Naive thymus-derived CD4-positive, alpha-beta T cell (primary cell): Measurements from ENCODE around the gene SEC14L5. TPM values are rescaled to one million over a fixed set of nuclear protein-coding genes. Genes with fewer than 3 reads are reported as not detected.

ENCODE experiments used
- ATAC-seq: fragments of 150-1000 bp; cut with Tn5 transposase; 2 replicates; pipeline ENCODE4 v1.10.0; 2021; ENCODE audit warnings: mild to moderate bottlenecking, moderate library complexity
- CTCF ChIA-PET: fragments of 350-600 bp; sonication (Branson Sonifier 250); formaldehyde crosslinking; loops from one replicate; lab custom pipeline; 2021; ENCODE audit warnings: antibody characterized with exemption; lab: Charles Lee
- POLR2A ChIA-PET: fragments of 350-600 bp; sonication (Branson Sonifier 250); formaldehyde crosslinking; loops from one replicate; lab custom pipeline; 2021; ENCODE audit warnings: antibody characterized with exemption, inconsistent platforms; lab: Charles Lee
- DNase-seq, 9 donors: peaks; one replicate each; pipeline versions ENCODE4 v3.0.0 to v3.0.0-alpha.2; 2020 to 2022; ENCODE audit warnings: mixed read lengths in 1 of 9
- H3K27ac ChIP-seq: one replicate; pipeline ENCODE4 v1.7.0; 2013; ENCODE audit warnings: mild to moderate bottlenecking, low read depth, low read length, moderate library complexity
- H3K27me3 ChIP-seq, 2 donors: one replicate each; pipeline ENCODE4 v1.7.0; 2013; ENCODE audit warnings: low read length in 2 of 2, mild to moderate bottlenecking in 2 of 2, moderate library complexity in 2 of 2; ENCODE audit not compliant: control insufficient read depth in 2 of 2, insufficient read depth in 2 of 2
- H3K36me3 ChIP-seq, 3 experiments: 1 replicate in 2 of 3; 2 replicates in 1 of 3; pipeline ENCODE4 v1.7.0; 2013; ENCODE audit warnings: low read length in 3 of 3, mild to moderate bottlenecking in 3 of 3, moderate library complexity in 1 of 3; ENCODE audit not compliant: insufficient read depth in 3 of 3, control insufficient read depth in 2 of 3
- H3K4me1 ChIP-seq, 2 donors: one replicate each; pipeline ENCODE4 v1.7.0; 2013; ENCODE audit warnings: low read length in 2 of 2, mild to moderate bottlenecking in 2 of 2, moderate library complexity in 1 of 2; ENCODE audit not compliant: control insufficient read depth in 2 of 2, insufficient read depth in 2 of 2
- H3K4me3 ChIP-seq: 2 replicates; pipeline ENCODE4 v1.7.0; 2013; ENCODE audit warnings: mild to moderate bottlenecking, low read length
- H3K9me3 ChIP-seq, 3 experiments: 1 replicate in 2 of 3; 2 replicates in 1 of 3; pipeline ENCODE4 v1.7.0; 2013; ENCODE audit warnings: low read length in 3 of 3; ENCODE audit not compliant: control insufficient read depth in 2 of 3
- H3K27ac Mint-ChIP-seq, 9 donors: one replicate each; pipeline ENCODE4 v1.8.0; 2020 to 2022; ENCODE audit warnings: mixed read lengths in 9 of 9, mild to moderate bottlenecking in 8 of 9, moderate library complexity in 5 of 9, inconsistent platforms in 2 of 9
- H3K27me3 Mint-ChIP-seq, 5 donors: one replicate each; pipeline ENCODE4 v1.8.0; 2021 to 2022; ENCODE audit warnings: mixed read lengths in 5 of 5, mild to moderate bottlenecking in 1 of 5
- H3K36me3 Mint-ChIP-seq, 5 donors: one replicate each; pipeline ENCODE4 v1.8.0; 2020 to 2022; ENCODE audit warnings: mixed read lengths in 5 of 5, mild to moderate bottlenecking in 3 of 5, inconsistent platforms in 1 of 5
- H3K4me1 Mint-ChIP-seq, 7 donors: one replicate each; pipeline ENCODE4 v1.8.0; 2020 to 2022; ENCODE audit warnings: mixed read lengths in 7 of 7, mild to moderate bottlenecking in 3 of 7, inconsistent platforms in 1 of 7
- H3K4me3 Mint-ChIP-seq, 10 donors: one replicate each; pipeline ENCODE4 v1.8.0; 2020 to 2022; ENCODE audit warnings: mild to moderate bottlenecking in 10 of 10, mixed read lengths in 10 of 10, moderate library complexity in 6 of 10, inconsistent platforms in 2 of 10
- H3K9me3 Mint-ChIP-seq, 11 donors: one replicate each; pipeline ENCODE4 v1.8.0; 2020 to 2022; ENCODE audit warnings: mixed read lengths in 11 of 11, mild to moderate bottlenecking in 4 of 11, inconsistent platforms in 1 of 11, moderate library complexity in 1 of 11
- intact Hi-C, 2 donors: fragments of 100-400 bp; cut with micrococcal nuclease; formaldehyde crosslinking; loops; one replicate each; pipeline ENCODE4 v1.15.1; 2023
- polyA plus RNA-seq, 2 donors: library from polyadenylated mRNA; unstranded; fragments of 300-500 nt; fragmentation: Illumina TruSeq; gene quantifications; one replicate each; pipeline ENCODE4 v1.2.3, GENCODE V29; 2021
- total RNA-seq, 6 experiments: library from RNA in 5 of 6; stranded (reverse) in 5 of 6; gene quantifications; 1 replicate in 5 of 6; 2 replicates in 1 of 6; pipeline ENCODE4 v1.2.3 and lab custom pipeline; 2021 to 2026

The SEC14L5 gene
- total and polyA plus RNA-seq, 7 experiments from 2014 or later: 0.21 to 1.0 TPM; not detected in 5

DNA sequence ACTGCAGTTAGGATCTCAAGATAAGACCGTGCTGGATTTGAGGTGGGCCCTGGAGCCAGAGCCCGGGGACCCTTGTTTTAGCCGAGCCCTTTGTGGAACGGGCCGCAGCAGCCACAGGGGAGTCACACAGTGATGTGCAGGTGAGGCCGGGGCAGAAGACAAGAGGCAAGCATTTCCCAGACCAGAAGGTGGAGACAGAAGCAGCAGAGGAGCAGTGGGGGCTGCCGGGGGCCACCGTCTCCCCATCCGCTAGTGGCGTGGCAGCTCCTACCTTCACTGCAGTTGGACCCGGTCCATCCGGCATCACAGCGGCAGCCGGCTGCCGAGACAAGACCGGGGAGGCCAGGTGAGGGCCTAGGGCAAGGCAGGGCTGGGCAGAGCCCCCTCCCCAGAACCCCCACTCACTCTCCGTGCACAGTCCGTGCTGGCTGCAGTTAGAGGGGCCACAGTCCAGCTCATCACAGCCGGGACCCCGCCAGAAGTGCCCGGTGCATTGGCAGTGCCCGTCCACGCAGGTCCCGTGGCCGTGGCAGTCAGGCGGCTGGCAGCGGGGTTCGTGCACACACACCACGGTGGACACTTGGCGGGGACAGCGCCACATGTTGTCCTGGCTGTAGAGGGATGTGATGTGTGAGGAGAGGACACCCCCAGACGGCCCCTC, 69.6 kb downstream of the SEC14L5 start:
- intact Hi-C loops: no loop called here
- Mint-ChIP-seq H3K27me3 (no peaks in the 10 kb centered on the region), H3K4me3 (no peak overlapping the region), H3K9me3 (no peaks in the 10 kb centered on the region), H3K27ac (no peak overlapping the region), H3K36me3 (peaks cover 0 to 12% (median 0%) of the 10 kb centered on the region in 5 donors), H3K4me1 (peaks cover 4 to 12% (median 8%) of the 10 kb centered on the region in 7 donors)
- ChIA-PET CTCF (no interaction called here), POLR2A (no interaction called here)
- no peak overlapping the region for H3K27ac ChIP-seq
- DNase-seq: no peak
- no peaks in the 10 kb centered on the region for H3K27me3 ChIP-seq
- no peak for ATAC-seq
- H3K36me3 ChIP-seq: peaks cover 0 to 46% (median 3%) of the 10 kb centered on the region in 3 experiments
- H3K4me1 ChIP-seq: peaks cover 5% of the 10 kb centered on the region in 2 donors
- H3K9me3 ChIP-seq: no peaks in the 10 kb centered on the region
- no peak overlapping the region for H3K4me3 ChIP-seq

DNA sequence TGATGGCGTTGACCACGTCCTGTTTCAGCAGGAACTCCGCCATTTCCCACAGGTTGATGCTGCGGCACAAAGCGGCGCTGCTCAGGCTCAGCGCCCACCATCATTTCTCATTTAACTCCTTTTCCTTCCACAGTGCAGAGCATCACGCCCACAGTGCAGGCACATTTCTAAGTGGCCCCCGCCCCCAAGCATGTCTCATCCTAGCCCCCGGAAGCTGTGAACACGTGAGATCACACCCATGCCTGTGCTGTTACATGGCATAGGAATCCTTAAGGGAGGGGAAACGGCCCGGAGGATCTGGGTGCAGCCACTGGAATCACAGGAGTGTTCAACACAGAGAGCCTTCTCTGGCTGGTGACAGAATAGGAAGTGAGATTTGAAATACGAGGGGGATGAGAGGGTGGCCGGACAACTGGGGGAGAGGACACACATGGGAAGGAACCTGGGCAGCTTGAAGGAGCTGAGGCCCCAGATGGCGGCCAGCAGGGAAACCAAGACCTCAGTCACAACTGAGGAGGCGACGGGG, 70.9 kb downstream of the SEC14L5 start:
- Mint-ChIP-seq H3K4me3 (peak overlapping the region in 1 of 10 donors; percentile 18), H3K36me3 (peaks cover 0 to 12% (median 0%) of the 10 kb centered on the region in 5 donors), H3K27me3 (no peaks in the 10 kb centered on the region), H3K4me1 (peaks cover 6 to 18% (median 14%) of the 10 kb centered on the region in 7 donors), H3K27ac (peak overlapping the region in 1 of 9 donors; percentile 55), H3K9me3 (no peaks in the 10 kb centered on the region)
- no peak for DNase-seq
- peaks cover 10% of the 10 kb centered on the region in 2 donors for H3K4me1 ChIP-seq
- intact Hi-C loops: no loop called here
- H3K9me3 ChIP-seq: no peaks in the 10 kb centered on the region
- no peaks in the 10 kb centered on the region for H3K27me3 ChIP-seq
- H3K36me3 ChIP-seq: peaks cover 0 to 46% (median 3%) of the 10 kb centered on the region in 3 experiments
- ChIA-PET CTCF (no interaction called here), POLR2A (no interaction called here)
- ATAC-seq: no peak
- H3K27ac ChIP-seq: no peak overlapping the region
- no peak overlapping the region for H3K4me3 ChIP-seq

DNA sequence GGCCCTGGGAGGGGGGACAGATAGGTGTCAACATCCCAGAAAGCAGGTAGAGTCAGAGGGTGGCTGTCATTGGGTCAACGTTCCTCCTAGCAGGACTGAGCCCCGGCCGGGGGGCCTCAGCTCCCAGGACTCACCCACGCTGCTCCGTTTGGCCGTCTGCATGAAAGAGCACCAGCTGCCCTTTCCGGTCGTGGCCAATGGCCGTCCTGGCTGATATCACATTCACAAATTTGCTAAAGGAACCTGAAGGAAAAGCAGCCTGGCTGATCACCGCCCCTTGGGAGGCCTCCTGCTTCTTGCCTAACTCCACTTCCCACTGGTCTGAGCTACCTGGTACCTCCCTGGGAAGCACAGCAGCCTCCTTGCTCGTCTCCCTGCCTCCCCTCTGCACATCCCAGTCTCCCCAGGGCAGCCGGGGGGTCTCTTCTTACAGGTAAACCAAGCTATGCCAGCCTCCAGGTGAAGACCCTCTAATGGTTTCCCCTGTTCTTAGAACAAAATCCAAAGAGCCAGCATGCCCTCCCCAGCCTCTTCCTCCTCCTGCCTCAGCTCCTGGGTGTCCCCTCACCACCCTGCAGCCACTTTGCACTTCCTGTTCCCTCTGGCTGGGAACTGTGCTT, 72.2 kb downstream of the SEC14L5 start:
- H3K4me3 ChIP-seq: no peak overlapping the region
- H3K27me3 ChIP-seq: no peaks in the 10 kb centered on the region
- peaks cover 17 to 18% of the 10 kb centered on the region in 2 donors for H3K4me1 ChIP-seq
- ChIA-PET POLR2A (no interaction called here), CTCF (interaction anchor here (0.7 kb wide), 1 partner anchor 14 kb away, joined by 3 read pairs; no protein-coding TSS in a partner anchor)
- no peak overlapping the region for H3K27ac ChIP-seq
- no peak overlapping the region for H3K27ac Mint-ChIP-seq
- peaks cover 0 to 12% (median 0%) of the 10 kb centered on the region in 5 donors for H3K36me3 Mint-ChIP-seq
- no peaks in the 10 kb centered on the region for H3K27me3 Mint-ChIP-seq
- ATAC-seq (no peak), DNase-seq (no peak)
- H3K9me3 ChIP-seq: no peaks in the 10 kb centered on the region
- H3K4me3 Mint-ChIP-seq: peak overlapping the region in 1 of 10 donors; percentile 20
- H3K36me3 ChIP-seq: peaks cover 0 to 45% (median 3%) of the 10 kb centered on the region in 3 experiments
- peaks cover 12 to 29% (median 23%) of the 10 kb centered on the region in 7 donors for H3K4me1 Mint-ChIP-seq
- intact Hi-C loops: loop anchor here in 1 of 2 donors (5.0 kb wide), 1 partner anchor 67 kb away; the partner anchor contains the start of gene EEF2KMT
- H3K9me3 Mint-ChIP-seq: no peaks in the 10 kb centered on the region

DNA sequence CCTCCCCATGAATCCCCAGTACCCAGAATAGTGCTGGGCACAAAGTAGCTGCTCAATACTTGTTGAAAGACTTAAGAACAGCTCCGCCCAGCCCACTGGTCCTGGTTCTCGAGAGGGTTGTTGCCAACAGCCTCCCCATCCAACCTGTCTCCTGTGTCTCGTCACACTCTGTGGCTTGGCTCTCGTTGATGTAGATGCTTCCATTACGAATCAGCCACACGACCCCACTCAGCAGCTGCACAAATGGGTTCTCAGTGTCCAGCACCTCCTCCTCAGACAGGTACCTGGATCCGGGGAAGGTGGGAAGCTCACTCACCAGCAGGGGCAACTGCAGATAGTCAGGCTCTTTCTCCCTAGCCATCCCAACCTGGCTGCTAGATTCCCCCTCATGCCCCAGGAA, 73.5 kb downstream of the SEC14L5 start:
- no peaks in the 10 kb centered on the region for H3K27me3 Mint-ChIP-seq
- no peaks in the 10 kb centered on the region for H3K9me3 Mint-ChIP-seq
- Histone ChIP-seq H3K27ac (no peak overlapping the region), H3K4me3 (no peak overlapping the region), H3K9me3 (no peaks in the 10 kb centered on the region), H3K36me3 (peaks cover 0 to 41% (median 3%) of the 10 kb centered on the region in 3 experiments), H3K27me3 (no peaks in the 10 kb centered on the region), H3K4me1 (peaks cover 17 to 18% of the 10 kb centered on the region in 2 donors)
- H3K36me3 Mint-ChIP-seq: peaks cover 0 to 12% (median 0%) of the 10 kb centered on the region in 5 donors
- intact Hi-C loops: loop anchor here in 1 of 2 donors (5.0 kb wide), 1 partner anchor 66 kb away; the partner anchor contains the start of gene EEF2KMT
- ChIA-PET POLR2A (interaction anchor here (0.7 kb wide), 1 partner anchor 297 kb away, joined by 3 read pairs; the partner anchor contains the start of gene DNAAF8), CTCF (no interaction called here)
- ATAC-seq (no peak), DNase-seq (no peak)
- H3K4me3 Mint-ChIP-seq: peak overlapping the region in 8 of 10 donors; percentile 47 to 86 (median 58)
- H3K4me1 Mint-ChIP-seq: peaks cover 17 to 33% (median 23%) of the 10 kb centered on the region in 7 donors
- H3K27ac Mint-ChIP-seq: peak overlapping the region in 1 of 9 donors; percentile 45

DNA sequence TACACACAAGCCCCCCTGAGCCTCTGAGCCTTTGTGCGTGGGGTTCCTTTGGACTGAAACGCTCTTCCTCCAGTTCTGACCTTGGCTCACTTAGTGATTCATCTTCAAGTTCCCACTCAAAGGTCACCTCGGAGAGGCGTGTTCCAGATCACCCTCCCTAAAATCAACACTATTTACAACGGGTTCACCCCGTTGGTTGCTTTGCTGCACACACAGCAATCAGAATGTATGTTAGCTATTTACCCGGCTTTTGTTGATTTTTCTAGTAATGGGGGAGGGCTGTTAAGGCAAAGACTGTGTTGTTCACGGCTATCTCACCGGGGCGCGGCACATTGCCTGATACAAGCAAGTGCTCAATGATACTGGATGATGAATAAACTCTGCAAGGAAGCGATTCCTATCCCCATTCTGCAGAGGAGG, 74.6 kb downstream of the SEC14L5 start:
- H3K27me3 Mint-ChIP-seq: no peaks in the 10 kb centered on the region
- ChIA-PET POLR2A (interaction anchor here (0.6 to 3.0 kb wide), 6 partner anchors 8 to 534 kb away, joined by 3 to 30 read pairs (median 4); partner anchors contain the start of gene ALG1), CTCF (no interaction called here)
- Histone ChIP-seq H3K4me1 (peaks cover 17 to 18% of the 10 kb centered on the region in 2 donors), H3K36me3 (peaks cover 0 to 29% (median 3%) of the 10 kb centered on the region in 3 experiments), H3K27ac (peak overlapping the region; percentile 70), H3K9me3 (no peaks in the 10 kb centered on the region), H3K27me3 (no peaks in the 10 kb centered on the region), H3K4me3 (peak overlapping the region; percentile 80)
- DNase-seq (peak in 1 of 9 donors; percentile 8), ATAC-seq (no peak)
- peaks cover 17 to 33% (median 23%) of the 10 kb centered on the region in 7 donors for H3K4me1 Mint-ChIP-seq
- peaks cover 0 to 8% (median 0%) of the 10 kb centered on the region in 5 donors for H3K36me3 Mint-ChIP-seq
- peak overlapping the region in 8 of 9 donors; percentile 25 to 87 (median 70) for H3K27ac Mint-ChIP-seq
- intact Hi-C loops: loop anchor here (1.0 to 5.0 kb wide), 7 partner anchors 38 to 230 kb away; partner anchors contain the start of genes ALG1 (in 2 of the 2), EEF2KMT (in 2 of the 2), GLYR1 (in 2 of the 2) and UBN1 (in 2 of the 2)
- peak overlapping the region; percentile 73 to 94 (median 82) for H3K4me3 Mint-ChIP-seq
- H3K9me3 Mint-ChIP-seq: no peaks in the 10 kb centered on the region
